GM12801 (cell line): ENCODE results near the gene CLDN7.

Experiments
- TF ChIP-seq, protein P1 (sequence below): IDR thresholded peaks from one replicate; pipeline ENCODE4 v1.5.1; 2011; ENCODE audit warnings: control low read depth; ENCODE audit not compliant: insufficient read length; ENCODE audit errors: extremely low read depth

The CLDN7 gene

DNA sequence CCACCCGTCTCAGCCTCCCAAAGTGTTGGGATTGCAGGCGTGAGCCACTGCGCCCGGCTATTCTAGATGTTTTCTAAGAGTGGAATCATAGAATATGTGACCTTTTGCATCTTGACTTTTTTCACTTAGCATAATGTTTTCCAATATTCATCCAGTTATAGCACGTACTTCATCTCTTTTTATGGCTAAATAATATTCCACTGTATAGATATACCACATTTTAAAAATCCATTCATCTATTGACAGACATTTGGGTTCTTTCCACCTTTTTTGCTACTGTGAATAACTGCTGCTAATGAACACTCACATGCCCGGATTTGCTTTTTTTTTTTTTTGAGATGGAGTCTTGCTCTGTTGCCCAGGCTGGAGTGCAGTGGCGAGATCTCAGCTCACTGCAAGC is 41.9 kb upstream of the CLDN7 start:
- TF ChIP-seq, protein P1, sequence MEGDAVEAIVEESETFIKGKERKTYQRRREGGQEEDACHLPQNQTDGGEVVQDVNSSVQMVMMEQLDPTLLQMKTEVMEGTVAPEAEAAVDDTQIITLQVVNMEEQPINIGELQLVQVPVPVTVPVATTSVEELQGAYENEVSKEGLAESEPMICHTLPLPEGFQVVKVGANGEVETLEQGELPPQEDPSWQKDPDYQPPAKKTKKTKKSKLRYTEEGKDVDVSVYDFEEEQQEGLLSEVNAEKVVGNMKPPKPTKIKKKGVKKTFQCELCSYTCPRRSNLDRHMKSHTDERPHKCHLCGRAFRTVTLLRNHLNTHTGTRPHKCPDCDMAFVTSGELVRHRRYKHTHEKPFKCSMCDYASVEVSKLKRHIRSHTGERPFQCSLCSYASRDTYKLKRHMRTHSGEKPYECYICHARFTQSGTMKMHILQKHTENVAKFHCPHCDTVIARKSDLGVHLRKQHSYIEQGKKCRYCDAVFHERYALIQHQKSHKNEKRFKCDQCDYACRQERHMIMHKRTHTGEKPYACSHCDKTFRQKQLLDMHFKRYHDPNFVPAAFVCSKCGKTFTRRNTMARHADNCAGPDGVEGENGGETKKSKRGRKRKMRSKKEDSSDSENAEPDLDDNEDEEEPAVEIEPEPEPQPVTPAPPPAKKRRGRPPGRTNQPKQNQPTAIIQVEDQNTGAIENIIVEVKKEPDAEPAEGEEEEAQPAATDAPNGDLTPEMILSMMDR = no peak

DNA sequence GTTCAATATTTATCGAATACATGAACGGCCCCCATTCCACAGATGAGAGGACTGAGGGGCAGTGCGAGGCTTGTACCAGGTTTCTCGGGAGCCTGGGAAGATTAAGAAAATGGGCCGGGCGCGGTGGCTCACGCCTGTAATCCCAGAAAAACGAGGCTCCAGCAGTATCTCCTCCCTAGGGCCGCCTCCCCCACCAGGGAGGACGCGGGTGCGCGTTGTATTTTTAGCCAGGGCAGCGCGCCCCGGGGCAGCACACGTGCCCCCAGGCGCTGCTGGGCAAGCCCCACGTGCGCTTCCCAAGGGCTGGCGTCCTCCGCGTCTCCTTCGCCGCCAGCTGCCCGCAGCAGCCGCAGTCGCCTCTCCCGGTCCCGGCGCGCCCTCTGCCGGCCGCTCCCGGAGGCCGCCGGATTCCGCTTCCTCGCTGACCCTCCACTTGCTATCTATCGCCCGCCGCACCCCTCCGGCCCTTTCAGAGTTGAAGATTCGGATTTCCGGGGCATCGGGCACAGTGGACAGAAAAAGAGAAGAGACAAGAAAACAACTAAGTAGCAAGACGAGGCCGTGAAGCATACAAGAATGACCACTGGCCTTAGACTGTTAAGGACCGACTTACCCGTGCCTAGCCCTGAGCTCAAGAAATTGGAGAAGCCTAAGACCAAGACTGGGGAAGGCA is 34.0 kb upstream of the CLDN7 start:
- TF ChIP-seq, protein P1 = no peak

DNA sequence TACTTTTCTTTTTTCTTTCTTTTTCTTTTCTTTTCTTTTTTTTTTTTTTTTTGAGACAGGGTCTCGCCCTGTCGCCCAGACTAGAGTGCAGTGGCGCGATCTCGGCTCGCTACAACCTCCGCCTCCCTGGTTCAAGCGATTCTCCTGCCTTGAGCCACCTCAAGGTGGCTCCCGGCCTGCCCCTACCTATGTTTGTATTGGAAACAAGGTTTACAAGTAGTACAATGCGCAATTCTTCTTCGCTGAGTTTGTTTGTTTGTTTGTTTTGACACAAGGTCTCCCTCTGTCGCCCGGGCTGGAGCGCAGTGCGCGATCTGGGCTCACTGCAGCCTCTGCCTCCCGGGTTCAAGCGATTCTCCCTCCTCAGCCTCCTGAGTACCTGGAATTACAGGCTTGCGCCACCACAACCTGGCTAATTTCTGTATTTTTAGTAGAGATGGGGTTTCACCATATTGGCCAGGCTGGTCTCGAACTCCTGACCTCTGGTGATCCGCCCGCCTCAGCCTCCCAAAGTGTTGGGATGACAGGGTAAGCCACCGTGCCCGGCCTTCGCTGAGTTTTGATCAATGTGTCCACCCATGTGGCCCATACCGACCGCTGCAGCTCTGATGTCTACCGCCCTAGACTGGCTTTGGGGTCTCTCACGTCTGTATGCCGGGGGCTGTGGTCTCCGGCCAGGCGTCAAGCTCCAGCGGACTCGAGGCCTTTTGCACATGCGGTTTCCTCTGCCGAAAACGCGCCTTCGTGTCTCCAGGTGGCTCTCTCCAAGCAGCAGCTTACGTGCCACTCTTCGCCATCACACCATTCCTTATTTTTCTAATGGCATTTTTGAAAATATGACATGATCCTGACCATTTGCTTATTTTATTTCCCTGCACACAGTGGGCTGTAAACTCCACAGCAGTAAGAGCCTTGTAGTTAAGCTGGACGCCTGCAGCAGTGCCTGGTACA is 33.2 kb upstream of the CLDN7 start:
- TF ChIP-seq, protein P1 = no peak

DNA sequence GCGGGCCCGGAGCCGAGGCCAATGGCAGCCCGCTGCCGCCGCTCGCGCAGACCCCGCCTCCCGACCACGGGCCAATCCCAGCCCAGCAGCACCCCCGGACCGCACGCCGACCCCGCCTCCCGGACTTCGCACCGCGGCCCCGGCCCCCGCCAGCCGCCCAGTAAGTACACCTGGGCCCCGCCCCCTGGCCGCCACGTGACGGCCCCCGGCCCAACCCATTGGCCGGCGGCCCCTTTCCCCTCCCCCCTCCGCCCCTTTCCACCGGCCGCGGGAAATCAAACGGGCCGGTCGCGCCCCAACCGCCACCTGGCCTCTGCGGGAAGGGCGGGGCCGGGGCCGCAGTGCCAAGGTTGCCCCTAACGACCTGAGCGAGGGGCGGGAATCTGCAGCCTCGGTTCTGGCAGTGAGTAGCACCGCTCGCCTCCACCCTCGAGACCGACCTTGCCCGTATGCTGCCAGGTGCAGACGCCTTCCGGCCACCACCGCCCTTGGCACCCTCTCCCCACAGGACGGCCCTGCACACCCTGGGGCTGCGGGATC is 32.4 kb upstream of the CLDN7 start, which contains the start of gene YBX2:
Gene YBX2, minus strand, starts transcription at position 26 of the 540 bp plus-strand sequence. CDS start 139 bp downstream, outside the sequence.
- TF ChIP-seq, protein P1 = no peak

DNA sequence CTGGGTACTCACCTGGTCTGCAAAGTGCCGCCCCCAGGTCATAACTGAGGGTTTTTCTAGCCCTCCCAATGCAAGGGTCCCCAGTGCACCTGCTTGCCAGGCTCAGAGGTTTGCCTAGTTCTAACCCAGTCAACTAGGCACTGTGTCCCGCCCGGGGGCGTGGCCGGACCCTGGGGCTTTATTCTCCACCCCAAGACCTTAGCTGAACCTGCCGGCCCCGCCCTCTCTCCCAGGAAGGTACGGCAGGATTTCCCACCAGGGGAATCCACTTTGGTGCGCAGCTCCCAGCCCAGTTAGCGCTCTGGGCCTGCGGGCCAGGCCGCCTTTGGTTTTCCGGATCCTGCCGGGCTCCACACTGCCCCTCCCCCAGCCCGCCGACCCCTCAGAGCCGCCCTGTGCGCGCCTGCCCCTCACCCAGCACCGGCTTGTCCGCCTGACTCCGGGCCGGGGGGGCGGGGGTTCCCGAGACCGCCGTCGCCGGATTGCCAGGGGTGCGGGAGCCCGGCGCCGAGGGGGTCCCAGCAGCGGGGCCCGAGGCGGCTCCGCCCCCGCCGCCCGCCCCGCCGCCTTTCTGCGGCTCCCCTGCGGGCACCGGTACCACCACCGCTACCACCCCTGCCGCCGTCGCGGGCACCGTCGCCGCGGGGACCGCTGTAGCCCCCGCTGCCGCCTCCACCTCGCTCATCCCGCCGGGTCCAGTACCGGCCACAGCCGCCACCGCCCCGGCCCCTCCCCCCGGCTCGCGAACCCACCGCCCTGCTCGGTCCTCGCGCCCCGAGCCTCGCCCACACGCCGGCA is 31.7 kb upstream of the CLDN7 start:
- TF ChIP-seq, protein P1 = no peak

DNA sequence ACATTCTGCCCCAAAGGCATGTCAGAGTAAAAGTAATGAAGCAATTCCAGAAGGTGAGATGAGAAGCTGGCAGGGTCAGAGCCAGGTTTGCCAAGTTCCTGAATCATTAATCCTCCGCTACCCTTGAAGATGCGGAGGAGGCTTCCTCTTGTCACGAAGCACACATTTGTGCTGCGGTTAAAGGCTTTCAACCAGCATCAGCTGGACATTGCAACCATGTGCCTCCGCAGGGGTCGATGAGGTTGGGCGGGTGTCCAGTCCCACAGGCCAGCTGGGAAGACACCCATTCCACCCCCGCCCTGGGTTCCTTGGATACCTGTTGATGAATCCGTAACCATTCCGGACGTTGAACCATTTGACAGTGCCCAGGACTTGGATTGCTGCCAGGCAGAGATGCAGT is 30.9 kb upstream of the CLDN7 start:
- TF ChIP-seq, protein P1 = no peak
